Measurements from ENCODE around the gene CDK11A.
"Not testable (repeated sequence)": the region's sequence is repeated elsewhere in the genome, so short reads cannot be mapped to it uniquely, and the experiment has no call there.

CDK11A gene

GRCh38 chr1:1680912-1681273 is 43.3 kb downstream of the CDK11A start:
- no peak for DNase-seq

GRCh38 chr1:1680031-1680911 is 43.9 kb downstream of the CDK11A start:
- DNase-seq, result no peak

GRCh38 chr1:1678581-1679380 is 45.4 kb downstream of the CDK11A start:
- no peak for DNase-seq

- no peak for DNase-seq
Observed at GRCh38 chr1:1677718-1678580, 46.2 kb downstream of the CDK11A start.

GRCh38 chr1:1676087-1676486 is 48.1 kb downstream of the CDK11A start:
- DNase-seq, result not testable (repeated sequence)

- DNase-seq, result not testable (repeated sequence)
Observed at GRCh38 chr1:1675218-1675617, 48.9 kb downstream of the CDK11A start.

- DNase-seq, result not testable (repeated sequence)
Observed at GRCh38 chr1:1674806-1675205, 49.4 kb downstream of the CDK11A start.

- DNase-seq, result no peak
Observed at GRCh38 chr1:1672181-1672965, 51.8 kb downstream of the CDK11A start.

GRCh38 chr1:1671365-1672119 is 52.6 kb downstream of the CDK11A start:
- DNase-seq, result no peak

- no peak for DNase-seq
Observed at GRCh38 chr1:1670866-1671265, 53.3 kb downstream of the CDK11A start.

GRCh38 chr1:1669468-1670440 is 54.4 kb downstream of the CDK11A start:
- DNase-seq, result no peak

- DNase-seq, result no peak
Observed at GRCh38 chr1:1666526-1666925, 57.6 kb downstream of the CDK11A start.

- no peak for DNase-seq
Observed at GRCh38 chr1:1665815-1666251, 58.3 kb downstream of the CDK11A start.

- DNase-seq, result no peak
Observed at GRCh38 chr1:1664941-1665814, 59.0 kb downstream of the CDK11A start.

- DNase-seq, result not testable (repeated sequence)
Observed at GRCh38 chr1:1664318-1664717, 59.8 kb downstream of the CDK11A start.

- DNase-seq, result not testable (repeated sequence)
Observed at GRCh38 chr1:1662830-1663560, 61.2 kb downstream of the CDK11A start.

GRCh38 chr1:1662392-1662791 is 61.8 kb downstream of the CDK11A start:
- not testable (repeated sequence) for DNase-seq
